Suprapubic skin (tissue), 4 donors: ENCODE results near the gene BRINP2.

Source experiments
- CTCF ChIP-seq, 2 donors: fragments of 200-600 bp in 1 of 2; fragments of 450-650 bp in 1 of 2; sonication (generic) in 1 of 2; IDR thresholded peaks; one replicate each; pipeline ENCODE4 v1.5.1; 2016 to 2019; ENCODE audit warnings: antibody characterized with exemption in 2 of 2, mild to moderate bottlenecking in 1 of 2, moderate library complexity in 1 of 2
- EP300 ChIP-seq: sonication (generic); formaldehyde crosslinking; IDR thresholded peaks from one replicate; pipeline ENCODE4 v1.6.1; 2017; ENCODE audit warnings: antibody characterized with exemption
- POLR2A ChIP-seq, 2 donors: fragments of 450-650 bp; IDR thresholded peaks; one replicate each; pipeline ENCODE4 v1.6.1; 2017; ENCODE audit warnings: antibody characterized with exemption in 2 of 2, mild to moderate bottlenecking in 2 of 2, moderate library complexity in 2 of 2
- POLR2AphosphoS5 ChIP-seq, 3 donors: sonication (generic); formaldehyde crosslinking; IDR thresholded peaks; one replicate each; pipeline ENCODE4 v1.6.1; 2017; ENCODE audit warnings: antibody characterized with exemption in 3 of 3

GRCh38 chr1:177172272-177172671, 1.5 kb downstream of the BRINP2 start:
- TF ChIP-seq CTCF (IDR thresholded peaks at IDR 0.05), result no peak
- no peak for TF ChIP-seq EP300
- TF ChIP-seq POLR2AphosphoS5 (IDR thresholded peaks at IDR 0.05), result no peak
- TF ChIP-seq POLR2A (IDR thresholded peaks at IDR 0.05), result no peak
